ENCODE measurements around the gene KCP. TPM values are rescaled to one million over a fixed set of nuclear protein-coding genes. Genes with fewer than 3 reads are reported as not detected.

Gene KCP
- total RNA-seq, 1 experiment from 2014 or later: 0.68 TPM

DNA sequence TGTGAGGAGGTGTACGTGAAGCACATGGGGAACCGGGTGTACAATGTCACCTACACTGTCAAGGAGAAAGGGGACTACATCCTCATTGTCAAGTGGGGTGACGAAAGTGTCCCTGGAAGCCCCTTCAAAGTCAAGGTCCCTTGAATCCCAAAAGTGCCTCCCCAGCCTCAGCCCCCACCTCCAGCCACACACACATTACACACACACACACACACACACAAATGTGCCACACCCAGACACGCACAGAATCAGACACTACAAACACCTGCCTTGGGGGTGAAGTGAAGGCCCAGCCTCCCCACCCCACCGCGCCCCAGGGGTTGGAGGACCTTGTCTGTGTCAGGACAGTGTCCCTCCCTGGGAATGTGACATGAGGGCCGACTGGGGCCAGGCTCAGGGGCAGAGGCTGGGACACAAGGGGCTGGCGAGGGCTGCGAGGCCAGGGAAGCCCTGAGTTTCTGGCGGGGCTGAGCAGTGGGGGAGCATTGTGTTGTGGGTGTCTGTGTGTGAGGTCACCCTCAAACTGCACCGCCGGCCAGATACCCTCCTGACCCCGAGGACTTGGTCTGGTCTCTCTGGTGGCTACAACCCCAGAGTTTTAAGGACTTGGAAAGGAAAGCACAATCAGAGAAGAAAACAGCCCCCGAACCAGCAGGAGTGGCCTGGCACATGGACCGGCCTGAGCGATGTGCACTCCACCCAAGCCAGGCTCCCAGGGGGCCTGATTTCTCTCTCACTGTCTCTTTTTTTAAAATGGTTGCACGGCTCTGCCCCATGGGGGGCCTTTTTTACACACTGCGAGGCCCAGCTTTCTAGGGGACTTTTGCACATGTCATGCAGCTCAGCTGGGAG lies 51.9 kb downstream of the KCP start:
- POLR2A ChIA-PET: no interaction called here
- DNase-seq (ENCODE audit: unreplicated experiment): no peak
- no peaks in the 10 kb centered on the region for H3K9me3 Mint-ChIP-seq (ENCODE audit: unreplicated experiment)

DNA sequence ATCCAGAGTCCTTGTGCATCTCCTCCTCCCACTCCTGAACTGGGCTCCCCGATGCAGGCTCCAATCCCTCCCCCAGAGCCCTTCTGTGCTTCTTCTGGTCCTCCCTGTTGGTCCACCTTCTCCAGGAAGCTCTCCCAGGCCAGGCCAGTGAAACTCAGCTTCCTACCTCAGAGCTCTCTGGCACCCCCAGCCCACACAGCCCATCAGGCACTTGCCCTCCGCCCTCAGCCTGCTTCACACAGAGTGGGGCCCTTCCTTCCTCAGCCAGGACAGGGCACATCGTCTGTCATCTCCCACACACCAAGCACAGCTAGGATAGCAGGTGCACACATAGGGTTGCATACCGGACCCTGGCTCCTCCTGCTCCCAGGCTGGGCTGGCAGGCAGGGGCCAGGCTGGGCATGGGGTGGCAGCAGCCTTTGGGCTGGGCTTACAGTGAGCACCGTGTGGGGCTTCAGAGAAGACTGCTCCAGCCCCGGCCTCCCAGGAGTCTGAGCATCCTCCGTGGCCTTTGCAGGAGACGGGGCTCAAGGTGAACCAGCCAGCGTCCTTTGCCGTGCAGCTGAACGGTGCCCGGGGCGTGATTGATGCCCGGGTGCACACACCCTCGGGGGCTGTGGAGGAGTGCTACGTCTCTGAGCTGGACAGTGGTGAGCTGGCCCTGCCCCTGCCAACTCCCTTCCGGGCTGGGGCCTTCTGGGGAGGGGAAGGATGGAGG lies 54.3 kb downstream of the KCP start:
- no TSS peak for BruUV-seq (replicated peaks)
- peaks cover 35% of the 10 kb centered on the region for H3K27me3 Mint-ChIP-seq (ENCODE audit: insufficient read depth, unreplicated experiment)
- DNase-seq (ENCODE audit: unreplicated experiment): no peak
- no peak overlapping the region for H3K27ac Mint-ChIP-seq (ENCODE audit: low read depth, unreplicated experiment)
- CTCF ChIA-PET: interaction anchor here (0.7 kb wide), 1 partner anchor 20 kb away, joined by 4 read pairs; no protein-coding TSS in a partner anchor
- POLR2A ChIA-PET: interaction anchor here (0.6 kb wide), 1 partner anchor 21 kb away, joined by 3 read pairs; no protein-coding TSS in a partner anchor
- H3K4me1 Mint-ChIP-seq (ENCODE audit: insufficient read depth, unreplicated experiment): no peaks in the 10 kb centered on the region
- no peak overlapping the region for H3K4me3 Mint-ChIP-seq (ENCODE audit: unreplicated experiment)
- TF ChIP-seq, protein P1, sequence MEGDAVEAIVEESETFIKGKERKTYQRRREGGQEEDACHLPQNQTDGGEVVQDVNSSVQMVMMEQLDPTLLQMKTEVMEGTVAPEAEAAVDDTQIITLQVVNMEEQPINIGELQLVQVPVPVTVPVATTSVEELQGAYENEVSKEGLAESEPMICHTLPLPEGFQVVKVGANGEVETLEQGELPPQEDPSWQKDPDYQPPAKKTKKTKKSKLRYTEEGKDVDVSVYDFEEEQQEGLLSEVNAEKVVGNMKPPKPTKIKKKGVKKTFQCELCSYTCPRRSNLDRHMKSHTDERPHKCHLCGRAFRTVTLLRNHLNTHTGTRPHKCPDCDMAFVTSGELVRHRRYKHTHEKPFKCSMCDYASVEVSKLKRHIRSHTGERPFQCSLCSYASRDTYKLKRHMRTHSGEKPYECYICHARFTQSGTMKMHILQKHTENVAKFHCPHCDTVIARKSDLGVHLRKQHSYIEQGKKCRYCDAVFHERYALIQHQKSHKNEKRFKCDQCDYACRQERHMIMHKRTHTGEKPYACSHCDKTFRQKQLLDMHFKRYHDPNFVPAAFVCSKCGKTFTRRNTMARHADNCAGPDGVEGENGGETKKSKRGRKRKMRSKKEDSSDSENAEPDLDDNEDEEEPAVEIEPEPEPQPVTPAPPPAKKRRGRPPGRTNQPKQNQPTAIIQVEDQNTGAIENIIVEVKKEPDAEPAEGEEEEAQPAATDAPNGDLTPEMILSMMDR (IDR thresholded peaks at IDR 0.05; ENCODE audit: unreplicated experiment): no peak
- intact Hi-C loops (cut with micrococcal nuclease): no loop called here
- no peaks in the 10 kb centered on the region for H3K9me3 Mint-ChIP-seq (ENCODE audit: unreplicated experiment)
- H3K36me3 Mint-ChIP-seq (ENCODE audit: insufficient read depth, unreplicated experiment): no peaks in the 10 kb centered on the region

More for the DNA sequence above, 51.9 kb downstream of the KCP start:
- intact Hi-C loops (cut with micrococcal nuclease): no loop called here
- peaks cover 6% of the 10 kb centered on the region for H3K4me1 Mint-ChIP-seq (ENCODE audit: insufficient read depth, unreplicated experiment)
- TF ChIP-seq, protein P1 (IDR thresholded peaks at IDR 0.05; ENCODE audit: unreplicated experiment): no peak
- H3K27me3 Mint-ChIP-seq (ENCODE audit: insufficient read depth, unreplicated experiment): peaks cover 24% of the 10 kb centered on the region
- H3K4me3 Mint-ChIP-seq (ENCODE audit: unreplicated experiment): no peak overlapping the region
- CTCF ChIA-PET: interaction anchor here (1.1 kb wide), 1 partner anchor 22 kb away, joined by 5 read pairs; no protein-coding TSS in a partner anchor
- no peak overlapping the region for H3K27ac Mint-ChIP-seq (ENCODE audit: low read depth, unreplicated experiment)
- no peaks in the 10 kb centered on the region for H3K36me3 Mint-ChIP-seq (ENCODE audit: insufficient read depth, unreplicated experiment)
- no TSS peak for BruUV-seq (replicated peaks)

DNA sequence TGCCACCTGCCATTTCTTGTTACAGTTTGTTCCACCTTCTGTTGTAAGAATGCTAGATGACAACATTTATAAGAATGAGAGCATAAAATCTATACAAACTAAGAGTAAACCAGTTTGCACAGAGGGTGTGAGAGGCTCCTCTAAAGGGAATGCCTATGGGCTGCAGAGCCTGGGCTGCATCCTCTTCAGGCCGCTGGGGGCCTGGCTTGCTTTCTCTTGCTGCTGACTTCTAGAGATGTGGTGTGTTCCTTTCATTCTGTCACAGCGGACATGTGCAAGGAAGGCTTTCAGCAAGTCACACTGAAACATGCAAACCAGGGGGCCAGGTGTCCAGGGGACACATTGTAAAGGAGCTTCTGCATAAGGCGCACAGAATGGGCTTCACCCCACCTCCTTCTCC lies 55.0 kb downstream of the KCP start:
- Mint-ChIP-seq H3K4me1 (ENCODE audit: insufficient read depth, unreplicated experiment) (no peaks in the 10 kb centered on the region), H3K4me3 (ENCODE audit: unreplicated experiment) (no peak overlapping the region), H3K9me3 (ENCODE audit: unreplicated experiment) (no peaks in the 10 kb centered on the region), H3K27me3 (ENCODE audit: insufficient read depth, unreplicated experiment) (peaks cover 35% of the 10 kb centered on the region), H3K27ac (ENCODE audit: low read depth, unreplicated experiment) (no peak overlapping the region), H3K36me3 (ENCODE audit: insufficient read depth, unreplicated experiment) (no peaks in the 10 kb centered on the region)
- DNase-seq (ENCODE audit: unreplicated experiment): no peak
- TF ChIP-seq, protein P1 (IDR thresholded peaks at IDR 0.05; ENCODE audit: unreplicated experiment): no peak
- no TSS peak for BruUV-seq (replicated peaks)
- ChIA-PET POLR2A (no interaction called here), CTCF (no interaction called here)
- intact Hi-C loops (cut with micrococcal nuclease): no loop called here

DNA sequence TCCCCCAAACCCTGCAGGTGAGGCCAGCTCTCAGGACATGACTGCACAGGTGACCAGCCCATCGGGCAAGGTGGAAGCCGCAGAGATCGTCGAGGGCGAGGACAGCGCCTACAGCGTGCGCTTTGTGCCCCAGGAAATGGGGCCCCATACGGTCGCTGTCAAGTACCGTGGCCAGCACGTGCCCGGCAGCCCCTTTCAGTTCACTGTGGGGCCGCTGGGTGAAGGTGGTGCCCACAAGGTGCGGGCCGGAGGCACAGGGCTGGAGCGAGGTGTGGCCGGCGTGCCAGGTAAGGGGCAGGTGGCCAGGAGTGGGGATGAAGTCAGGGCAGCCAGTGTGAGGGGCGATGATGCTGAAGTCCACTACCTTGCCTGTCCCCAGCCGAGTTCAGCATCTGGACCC lies 56.1 kb downstream of the KCP start:
- intact Hi-C loops (cut with micrococcal nuclease): no loop called here
- H3K27me3 Mint-ChIP-seq (ENCODE audit: insufficient read depth, unreplicated experiment): peaks cover 45% of the 10 kb centered on the region
- no peaks in the 10 kb centered on the region for H3K9me3 Mint-ChIP-seq (ENCODE audit: unreplicated experiment)
- H3K36me3 Mint-ChIP-seq (ENCODE audit: insufficient read depth, unreplicated experiment): no peaks in the 10 kb centered on the region
- DNase-seq (ENCODE audit: unreplicated experiment): no peak
- CTCF ChIA-PET: no interaction called here
- no peak overlapping the region for H3K4me3 Mint-ChIP-seq (ENCODE audit: unreplicated experiment)
- POLR2A ChIA-PET: no interaction called here
- no peaks in the 10 kb centered on the region for H3K4me1 Mint-ChIP-seq (ENCODE audit: insufficient read depth, unreplicated experiment)
- TF ChIP-seq, protein P1 (IDR thresholded peaks at IDR 0.05; ENCODE audit: unreplicated experiment): no peak
- no TSS peak for BruUV-seq (replicated peaks)
- no peak overlapping the region for H3K27ac Mint-ChIP-seq (ENCODE audit: low read depth, unreplicated experiment)
